HG03025 (cell line): ENCODE data around the gene MRPL52.
"Not testable (repeated sequence)": the region's sequence is repeated elsewhere in the genome, so short reads cannot be mapped to it uniquely, and the experiment has no call there.

ENCODE experiments used
- ATAC-seq: cut with Tn5 transposase; IDR thresholded peaks from one replicate; pipeline ENCODE4 v1.9.1; 2021; ENCODE audit warnings: mild to moderate bottlenecking, moderate library complexity; ENCODE audit not compliant: unreplicated experiment, low FRiP score

The MRPL52 gene

GRCh38 chr14:22852599-22852939 lies 22.9 kb downstream of the MRPL52 start:
- ATAC-seq = no peak

GRCh38 chr14:22852940-22853767 lies 23.5 kb downstream of the MRPL52 start:
- peak; percentile 55 for ATAC-seq

GRCh38 chr14:22854296-22854695 lies 24.6 kb downstream of the MRPL52 start:
- ATAC-seq = not testable (repeated sequence)

GRCh38 chr14:22854963-22855724 lies 25.5 kb downstream of the MRPL52 start:
- ATAC-seq = no peak

- no peak for ATAC-seq
Measured at GRCh38 chr14:22856428-22856827, 26.7 kb downstream of the MRPL52 start.

GRCh38 chr14:22860377-22860776 lies 30.7 kb downstream of the MRPL52 start:
- ATAC-seq = not testable (repeated sequence)

- ATAC-seq = no peak
Measured at GRCh38 chr14:22861651-22862050, 32.0 kb downstream of the MRPL52 start.

- no peak for ATAC-seq
Measured at GRCh38 chr14:22864979-22865378, 35.3 kb downstream of the MRPL52 start.

- ATAC-seq = no peak
Measured at GRCh38 chr14:22865424-22866405, 36.0 kb downstream of the MRPL52 start.

GRCh38 chr14:22866874-22867273 lies 37.2 kb downstream of the MRPL52 start:
- no peak for ATAC-seq

- peak; percentile 37 for ATAC-seq
Measured at GRCh38 chr14:22870811-22871223, 41.1 kb downstream of the MRPL52 start.

- ATAC-seq = peak; percentile 68
Measured at GRCh38 chr14:22871224-22872032, 41.7 kb downstream of the MRPL52 start, which contains the start of gene LRP10. Gene LRP10 (plus strand): TSS chr14:22871740. CDS start chr14:22872304, 564 bp downstream.

GRCh38 chr14:22872033-22872832 lies 42.5 kb downstream of the MRPL52 start:
- peak; percentile 26 for ATAC-seq

GRCh38 chr14:22872833-22873520 lies 43.3 kb downstream of the MRPL52 start:
- no peak for ATAC-seq

- ATAC-seq = no peak
Measured at GRCh38 chr14:22875003-22875747, 45.5 kb downstream of the MRPL52 start.

GRCh38 chr14:22875748-22876319 lies 46.1 kb downstream of the MRPL52 start:
- no peak for ATAC-seq

- ATAC-seq = no peak
Measured at GRCh38 chr14:22877000-22877501, 47.4 kb downstream of the MRPL52 start.
